Cerebellar nuclear complex (tissue), 1 donor: ENCODE measurements around the gene OTOP2.
"Not testable (repeated sequence)": the region's sequence is repeated elsewhere in the genome, so short reads cannot be mapped to it uniquely, and the experiment has no call there.

Experiments used
- DNase-seq, 2 experiments: peaks; one replicate each; lab custom pipeline; 2025; lab: John Stamatoyannopoulos, UW

Gene OTOP2

GRCh38 chr17:74952431-74953133 is 28.5 kb downstream of the OTOP2 start:
- no peak for DNase-seq

DNA sequence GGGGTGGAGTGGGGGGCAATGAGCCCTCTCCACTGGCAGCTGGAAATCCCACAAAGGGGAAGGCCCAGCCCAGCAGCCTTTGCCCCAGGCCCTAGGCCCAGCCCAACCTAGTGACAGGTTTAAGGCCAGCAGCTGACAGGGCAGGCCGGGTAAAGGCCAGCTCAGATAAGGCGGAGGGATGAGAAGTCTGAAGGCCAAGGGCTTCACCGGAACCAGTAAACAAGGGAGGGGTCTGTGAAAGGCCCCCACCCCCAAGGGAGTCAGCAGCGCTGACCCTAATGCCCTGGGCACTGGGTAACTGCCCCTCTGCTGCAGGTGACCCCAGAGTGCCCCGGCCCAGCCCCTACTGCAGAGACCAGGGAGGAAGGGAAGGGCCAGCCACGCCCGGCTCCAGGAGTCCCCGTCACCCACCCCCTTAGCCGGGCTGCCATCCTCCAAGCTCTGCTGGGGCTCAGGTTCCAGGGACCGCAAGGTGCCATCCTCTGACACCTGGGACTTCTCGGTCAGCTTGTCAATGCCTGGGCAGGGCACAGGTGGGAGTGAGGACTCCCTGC is 29.1 kb downstream of the OTOP2 start:
- no peak for DNase-seq

GRCh38 chr17:74954115-74954514 is 30.0 kb downstream of the OTOP2 start:
- no peak for DNase-seq

DNA sequence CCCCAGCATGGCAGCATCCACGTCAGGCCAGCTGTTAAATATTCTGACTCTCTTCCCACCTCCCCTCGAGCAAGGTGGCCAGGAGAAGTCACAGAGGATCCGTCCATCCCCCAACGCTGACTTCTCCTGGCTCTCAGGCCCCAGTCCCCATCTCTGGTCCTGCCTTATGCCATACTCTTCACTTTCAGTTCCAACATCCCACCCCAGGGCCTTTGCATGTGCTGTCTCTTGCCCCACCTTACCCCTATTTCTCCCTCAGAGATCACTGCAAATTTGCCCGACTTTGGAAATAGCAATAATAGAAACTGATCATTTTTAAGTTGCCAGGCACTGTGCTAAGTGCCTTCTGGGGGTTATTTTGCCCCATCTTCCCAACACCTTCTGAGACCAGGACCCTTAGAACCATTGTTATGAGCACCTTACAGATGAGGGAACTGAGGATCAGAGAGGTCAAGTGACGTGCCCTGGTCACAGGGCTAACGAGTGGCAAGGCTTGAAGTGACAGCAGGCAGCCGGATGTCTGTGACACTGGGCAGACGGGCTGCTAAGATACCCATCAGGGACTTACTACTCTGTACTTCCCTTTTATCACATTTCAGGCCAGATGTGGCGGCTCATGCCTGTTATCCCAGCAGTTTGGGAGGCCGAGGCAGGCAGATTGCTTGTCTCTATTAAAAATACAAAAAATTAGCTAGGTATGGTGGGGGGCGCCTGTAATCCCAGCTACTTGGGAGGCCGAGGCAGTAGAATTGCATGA is 30.8 kb downstream of the OTOP2 start:
- DNase-seq: no peak

DNA sequence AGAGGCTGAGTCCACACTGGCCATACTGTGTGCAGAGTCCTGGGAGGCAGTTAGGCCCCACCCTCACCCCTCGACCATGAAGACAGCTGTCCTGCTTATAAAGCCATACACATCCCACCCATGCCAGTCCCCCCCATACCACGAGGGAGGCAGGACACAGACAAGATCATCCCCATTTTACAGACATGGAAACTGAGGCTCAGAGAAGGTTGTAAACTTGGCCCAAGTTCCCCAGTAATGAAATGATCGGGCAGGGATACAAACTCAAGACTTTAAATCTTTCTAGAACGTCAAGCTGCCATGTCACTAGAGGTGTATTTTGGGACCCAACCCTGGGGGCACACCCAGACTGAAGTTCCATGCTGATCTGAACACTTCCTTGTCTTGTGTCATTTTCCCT is 32.0 kb downstream of the OTOP2 start:
- no peak for DNase-seq

- DNase-seq: peak in 1 of 2 experiments; percentile 12
Measured at GRCh38 chr17:74957935-74958740, 34.1 kb downstream of the OTOP2 start.

DNA sequence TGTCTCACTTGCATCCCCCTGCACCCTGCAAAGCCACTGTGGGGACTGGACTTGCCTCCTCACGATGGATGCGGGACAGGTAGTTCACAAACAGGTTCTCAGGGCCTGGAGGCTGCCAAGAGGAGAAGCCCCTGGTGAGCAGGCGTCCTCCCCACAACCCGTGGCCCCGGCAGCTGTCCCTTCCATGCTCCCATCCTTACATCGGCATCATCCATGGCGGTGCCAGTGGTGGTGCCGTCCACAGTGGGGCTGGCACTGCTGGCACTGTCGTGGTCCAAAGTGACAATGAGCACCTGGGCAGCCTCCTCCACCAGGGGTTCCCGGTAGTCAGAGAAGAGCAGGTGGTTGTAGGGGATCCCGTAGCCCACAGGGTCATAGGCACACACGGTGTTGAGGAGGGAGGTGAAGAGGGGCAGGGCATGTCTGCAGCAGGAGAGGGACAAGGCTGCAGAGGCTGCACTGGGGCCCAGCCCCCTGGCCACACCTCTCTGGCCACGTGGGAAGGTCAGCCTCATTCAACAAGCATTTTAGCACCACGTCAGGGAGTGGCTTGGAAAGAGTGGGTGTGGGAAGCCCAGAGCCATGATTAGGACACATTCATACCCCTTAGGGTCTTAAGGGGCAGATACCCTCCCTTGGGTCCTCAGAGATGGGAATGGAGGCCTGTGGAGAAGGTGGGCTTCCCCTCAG is 35.9 kb downstream of the OTOP2 start:
- no peak for DNase-seq

DNA sequence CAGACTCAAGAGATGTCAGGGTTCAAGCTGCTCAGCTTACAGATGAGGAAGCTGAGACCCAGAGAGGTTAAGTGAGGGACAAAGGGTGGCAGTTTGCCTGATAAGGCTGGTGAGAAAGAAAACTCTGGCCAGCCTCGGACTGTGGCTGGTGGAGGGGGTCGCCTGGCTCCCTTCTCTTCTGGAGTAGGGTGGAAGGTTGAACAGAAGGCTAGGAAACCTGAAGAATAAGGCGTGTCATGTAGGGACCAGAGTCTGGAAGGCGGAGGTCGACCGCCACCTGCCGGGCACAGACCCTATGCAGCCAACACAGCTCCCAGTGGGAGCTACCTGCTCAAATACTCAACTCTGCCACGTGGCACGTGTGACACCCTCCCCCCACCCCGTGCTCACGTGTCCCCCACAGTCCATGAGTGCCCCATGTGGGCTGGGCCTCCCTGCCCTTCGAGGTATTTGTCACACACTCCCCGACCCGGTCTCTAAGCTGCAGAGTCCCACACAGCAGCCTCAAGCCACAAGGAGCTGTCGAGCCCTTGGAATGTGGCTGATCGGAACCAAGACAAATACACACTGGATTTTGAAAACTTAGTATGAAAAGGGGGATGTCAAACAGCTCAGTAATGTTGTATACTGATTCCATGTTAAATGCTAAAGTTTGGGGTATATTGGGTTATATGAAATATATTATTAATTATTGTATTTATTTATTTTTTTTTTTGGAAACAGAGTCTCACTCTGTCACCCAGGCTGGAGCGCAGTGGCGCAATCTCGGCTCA is 36.7 kb downstream of the OTOP2 start:
- no peak for DNase-seq

GRCh38 chr17:74961657-74962350 is 37.7 kb downstream of the OTOP2 start:
- DNase-seq: peak; percentile 23 to 82

- no peak for DNase-seq
Measured at GRCh38 chr17:74962622-74963394, 38.7 kb downstream of the OTOP2 start.

- no peak for DNase-seq
Measured at GRCh38 chr17:74963656-74964055, 39.6 kb downstream of the OTOP2 start.

GRCh38 chr17:74964246-74964761 is 40.2 kb downstream of the OTOP2 start:
- no peak for DNase-seq

DNA sequence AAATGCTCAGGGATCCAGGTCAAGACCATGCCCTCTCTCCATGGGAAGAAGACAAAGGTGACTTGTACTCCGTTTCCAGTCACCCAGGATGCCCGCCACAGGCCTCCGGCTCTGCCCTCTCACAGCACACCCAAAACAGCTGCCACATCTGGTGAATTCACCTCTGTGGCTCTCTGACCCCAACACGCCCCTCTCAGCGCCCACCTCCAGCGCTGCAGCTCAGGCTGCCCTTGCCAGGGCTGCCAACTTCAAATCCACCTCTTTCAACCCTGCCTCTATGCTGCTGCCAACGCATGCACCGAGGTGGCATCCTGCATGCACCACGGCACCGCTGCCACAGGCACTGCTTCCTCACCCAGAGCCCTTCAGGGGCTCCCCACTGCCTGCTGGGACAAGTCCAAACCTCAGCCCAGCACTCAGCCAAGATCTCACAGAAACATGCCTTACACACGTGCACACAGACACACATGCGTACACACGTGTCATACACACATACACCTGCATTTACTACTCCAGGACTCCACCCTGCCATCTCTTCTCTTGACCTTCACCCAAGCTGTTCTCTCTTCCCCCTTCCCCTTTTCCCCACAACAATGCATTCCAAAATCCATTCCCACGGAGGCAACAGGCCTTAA is 41.0 kb downstream of the OTOP2 start:
- no peak for DNase-seq

GRCh38 chr17:74968361-74968780 is 44.3 kb downstream of the OTOP2 start:
- no peak for DNase-seq

GRCh38 chr17:74969501-74969900 is 45.4 kb downstream of the OTOP2 start:
- DNase-seq: not testable (repeated sequence)

- DNase-seq: no peak
Measured at GRCh38 chr17:74970395-74970794, 46.3 kb downstream of the OTOP2 start.

GRCh38 chr17:74971069-74971841 is 47.2 kb downstream of the OTOP2 start:
- no peak for DNase-seq

DNA sequence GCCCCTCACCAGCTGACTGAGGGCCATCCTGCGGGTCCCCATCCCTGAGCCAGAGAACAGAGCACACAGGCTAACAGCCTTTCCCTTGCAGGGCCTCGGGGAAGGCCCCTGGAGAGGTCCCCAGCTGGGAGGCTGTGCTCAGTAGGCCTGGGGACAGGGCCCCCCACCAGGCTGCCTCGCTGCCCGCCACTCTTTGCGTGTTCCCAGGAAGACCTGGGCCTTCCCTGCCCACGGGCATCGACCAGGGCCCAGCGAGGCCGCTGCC is 47.7 kb downstream of the OTOP2 start:
- no peak for DNase-seq
